Measurements from ENCODE around the gene GNB2. TPM values are rescaled to one million over a fixed set of nuclear protein-coding genes. Genes with fewer than 3 reads are reported as not detected.

Gene GNB2
- polyA plus RNA-seq, 1 donor (not counting 4 experiments of a cell fraction or from before 2014, with no cell fraction given) = 87.2 TPM

GRCh38 chr7:100685049-100685605, 11.6 kb downstream of the GNB2 start:
- Histone ChIP-seq H3K9me3 (ENCODE audit: control insufficient read depth, low read depth, low read length) (no peaks in the 10 kb centered on the region), H3K79me2 (ENCODE audit: control insufficient read depth, insufficient read depth, low read length) (peaks cover 18% of the 10 kb centered on the region), H2AFZ (ENCODE audit: control insufficient read depth, low read length) (no peak overlapping the region), H3K36me3 (ENCODE audit: control insufficient read depth in 2 of 2, extremely low read depth in 1 of 2, insufficient read depth in 2 of 2, low read length in 2 of 2) (peaks cover 23% of the 10 kb centered on the region in 2 experiments), H3K4me1 (ENCODE audit: control insufficient read depth, extremely low read depth, insufficient read depth, low read length) (peaks cover 2% of the 10 kb centered on the region), H3K27ac (ENCODE audit: control insufficient read depth, insufficient read depth, low read length) (no peak overlapping the region), H3K9ac (ENCODE audit: control insufficient read depth, extremely low read depth, insufficient read depth, low read length) (no peak overlapping the region), H4K20me1 (ENCODE audit: control insufficient read depth, extremely low read depth, insufficient read depth, low read length) (peaks cover 4% of the 10 kb centered on the region), H3K4me3 (ENCODE audit: control insufficient read depth in 2 of 3, extremely low read depth in 1 of 3, insufficient read depth in 2 of 3, low read depth in 1 of 3, low read length in 3 of 3) (no peak overlapping the region), H3K4me2 (ENCODE audit: control insufficient read depth, extremely low read depth, insufficient read depth, low read depth, low read length) (no peak overlapping the region), H3K9me1 (ENCODE audit: control insufficient read depth, extremely low read depth, insufficient read depth, low read length) (no peaks in the 10 kb centered on the region), H3K27me3 (ENCODE audit: control insufficient read depth, extremely low read depth, insufficient read depth, low read length) (no peaks in the 10 kb centered on the region)
- no peak for FAIRE-seq
- DNase-seq (ENCODE audit: low read depth, low spot score) = no peak
- TF ChIP-seq EZH2 (IDR thresholded peaks at IDR 0.05; ENCODE audit: low read length) = no peak
- dilution Hi-C loops (cut with MboI; ENCODE audit: extremely low pct_ligation_motif_present, low sequenced_read_pairs) = no loop called here

DNA sequence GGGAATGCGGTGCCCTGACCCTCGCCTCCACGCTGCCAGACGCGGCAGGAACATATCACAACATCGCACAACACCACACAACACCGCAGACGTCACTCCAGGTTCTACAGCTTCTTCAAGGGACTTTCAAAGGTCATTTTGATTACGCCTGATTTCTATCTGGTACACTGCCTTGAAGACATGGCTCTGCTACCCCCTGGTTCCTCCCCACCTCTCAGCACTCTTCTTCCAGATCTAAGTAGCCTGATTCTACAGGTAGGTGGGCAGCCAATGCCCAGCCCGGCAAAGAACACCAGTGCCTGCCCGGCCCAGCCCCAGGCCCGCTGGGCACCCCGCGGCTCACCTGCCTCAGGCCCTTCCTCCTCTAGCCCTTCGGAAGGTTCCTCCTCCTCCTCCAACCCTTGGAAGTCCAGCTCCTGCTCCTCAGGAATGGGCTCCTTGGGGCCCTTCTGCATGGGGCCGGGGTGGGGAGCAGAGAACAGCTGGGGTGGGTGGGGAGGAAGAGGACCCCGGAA, 12.1 kb downstream of the GNB2 start:
- H3K4me1 ChIP-seq (ENCODE audit: control insufficient read depth, extremely low read depth, insufficient read depth, low read length) = no peaks in the 10 kb centered on the region
- H3K36me3 ChIP-seq (ENCODE audit: control insufficient read depth in 2 of 2, extremely low read depth in 1 of 2, insufficient read depth in 2 of 2, low read length in 2 of 2) = peaks cover 20 to 23% of the 10 kb centered on the region in 2 experiments
- peaks cover 6% of the 10 kb centered on the region for H4K20me1 ChIP-seq (ENCODE audit: control insufficient read depth, extremely low read depth, insufficient read depth, low read length)
- H3K9me1 ChIP-seq (ENCODE audit: control insufficient read depth, extremely low read depth, insufficient read depth, low read length) = no peaks in the 10 kb centered on the region
- no peaks in the 10 kb centered on the region for H3K27me3 ChIP-seq (ENCODE audit: control insufficient read depth, extremely low read depth, insufficient read depth, low read length)
- H2AFZ ChIP-seq (ENCODE audit: control insufficient read depth, low read length) = no peak overlapping the region
- dilution Hi-C loops (cut with MboI; ENCODE audit: extremely low pct_ligation_motif_present, low sequenced_read_pairs) = no loop called here
- H3K4me3 ChIP-seq (ENCODE audit: control insufficient read depth in 2 of 3, extremely low read depth in 1 of 3, insufficient read depth in 2 of 3, low read depth in 1 of 3, low read length in 3 of 3) = no peak overlapping the region
- no peak for TF ChIP-seq EZH2 (IDR thresholded peaks at IDR 0.05; ENCODE audit: low read length)
- TF ChIP-seq CTCF (optimal IDR thresholded peaks at IDR 0.05 in 1 of 3, IDR thresholded peaks at IDR 0.05 in 1 of 3, conservative IDR thresholded peaks at IDR 0.05 in 1 of 3; ENCODE audit: extremely low read depth in 1 of 3, insufficient read depth in 2 of 3, low read length in 3 of 3) = no peak
- H3K9me3 ChIP-seq (ENCODE audit: control insufficient read depth, low read depth, low read length) = no peaks in the 10 kb centered on the region
- no peak overlapping the region for H3K4me2 ChIP-seq (ENCODE audit: control insufficient read depth, extremely low read depth, insufficient read depth, low read depth, low read length)
- peaks cover 21% of the 10 kb centered on the region for H3K79me2 ChIP-seq (ENCODE audit: control insufficient read depth, insufficient read depth, low read length)
- H3K27ac ChIP-seq (ENCODE audit: control insufficient read depth, insufficient read depth, low read length) = no peak overlapping the region
- DNase-seq (ENCODE audit: low read depth, low spot score) (no peak), FAIRE-seq (no peak)
- H3K9ac ChIP-seq (ENCODE audit: control insufficient read depth, extremely low read depth, insufficient read depth, low read length) = no peak overlapping the region
